ENCODE data around the gene AFM.
"Not testable (repeated sequence)": the region's sequence is repeated elsewhere in the genome, so short reads cannot be mapped to it uniquely, and the experiment has no call there.

AFM gene

DNA sequence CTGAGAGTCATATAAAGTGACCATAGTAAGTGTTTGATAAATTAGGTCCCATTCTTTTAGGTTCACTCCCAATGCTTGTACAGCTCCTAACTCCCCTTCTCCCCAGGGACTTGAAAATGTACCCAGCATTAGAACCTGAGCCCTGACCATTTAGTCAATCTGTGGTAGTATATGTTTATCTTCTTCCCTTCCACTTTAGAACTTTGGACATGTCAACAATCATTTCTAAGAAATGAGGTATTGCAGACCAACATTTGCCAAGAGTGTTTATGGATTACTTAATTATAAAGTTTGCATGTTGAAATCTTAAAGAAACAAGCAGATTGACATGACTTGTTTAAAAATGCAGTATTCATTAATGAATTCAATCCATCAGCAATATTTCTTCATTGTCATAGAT is 26.0 kb downstream of the AFM start:
- DNase-seq (ENCODE audit: low read depth, low spot score), result no peak

DNA sequence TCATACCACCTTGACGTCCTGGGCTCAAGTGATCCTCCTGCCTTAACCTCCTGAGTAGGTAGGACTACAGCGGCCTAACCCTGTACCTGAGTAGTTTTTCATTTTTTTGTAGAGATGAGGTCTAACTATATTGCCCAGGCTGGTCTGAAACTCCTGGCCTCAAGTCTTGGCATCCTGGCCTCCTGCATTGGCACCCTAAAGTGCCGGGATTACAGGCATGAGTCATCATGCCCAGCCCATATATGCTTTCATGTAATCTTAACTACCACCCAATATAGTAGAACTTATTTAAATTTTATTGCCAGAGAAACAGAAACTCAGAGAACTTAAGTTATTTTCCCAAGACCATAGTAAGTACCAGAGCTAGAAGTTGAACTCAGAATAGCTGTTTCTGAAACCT is 27.1 kb downstream of the AFM start:
- DNase-seq (ENCODE audit: low read depth, low spot score), result no peak

- no peak for DNase-seq (ENCODE audit: low read depth, low spot score)
These were observed 36.8 kb downstream of the AFM start for GRCh38 chr4:73518340-73518739.

DNA sequence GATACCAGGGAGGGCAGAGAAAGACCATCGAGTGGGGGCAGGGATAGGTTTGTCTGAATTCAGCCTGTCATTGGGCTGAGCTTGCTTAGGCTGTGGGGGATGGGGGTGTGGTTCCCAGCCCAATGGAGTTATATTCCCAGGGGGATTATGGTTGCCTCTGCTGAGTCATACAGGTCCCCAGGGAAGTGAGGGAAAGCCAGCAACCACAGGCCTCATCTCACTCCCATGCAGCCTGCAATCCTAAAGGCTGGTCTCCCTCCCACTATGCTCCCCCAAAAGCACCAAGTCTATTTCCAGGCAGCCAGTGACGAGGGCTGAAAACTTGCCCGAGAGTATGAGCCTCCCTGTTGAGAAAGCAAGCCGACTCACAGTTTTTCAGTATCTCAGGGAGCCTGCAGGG is 39.3 kb downstream of the AFM start:
- DNase-seq (ENCODE audit: low read depth, low spot score), result peak; percentile 58

- DNase-seq (ENCODE audit: low read depth, low spot score), result no peak
These were observed 41.6 kb downstream of the AFM start for GRCh38 chr4:73523126-73523525.

GRCh38 chr4:73525611-73526010 is 44.1 kb downstream of the AFM start:
- DNase-seq (ENCODE audit: low read depth, low spot score), result no peak

DNA sequence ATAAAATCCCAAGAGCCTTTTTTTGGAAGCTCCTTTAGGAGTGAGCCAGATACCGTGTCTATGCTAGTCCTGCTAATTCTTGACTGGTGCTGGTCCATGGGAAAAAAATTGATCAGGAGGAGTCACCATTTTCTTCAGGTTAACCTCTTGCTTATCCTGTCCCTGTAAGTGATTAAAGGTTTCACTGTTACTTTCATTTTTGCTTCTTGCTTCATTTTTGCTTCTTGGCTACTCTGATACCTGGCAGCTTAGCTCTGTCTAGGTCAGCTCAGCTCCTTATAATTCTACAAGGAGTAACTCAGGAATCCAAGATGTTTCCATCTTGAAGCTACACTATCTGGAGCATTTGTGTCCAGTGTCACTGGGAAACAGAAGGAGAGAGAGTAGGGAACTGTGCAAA is 45.7 kb downstream of the AFM start:
- DNase-seq (ENCODE audit: low read depth, low spot score), result no peak

DNA sequence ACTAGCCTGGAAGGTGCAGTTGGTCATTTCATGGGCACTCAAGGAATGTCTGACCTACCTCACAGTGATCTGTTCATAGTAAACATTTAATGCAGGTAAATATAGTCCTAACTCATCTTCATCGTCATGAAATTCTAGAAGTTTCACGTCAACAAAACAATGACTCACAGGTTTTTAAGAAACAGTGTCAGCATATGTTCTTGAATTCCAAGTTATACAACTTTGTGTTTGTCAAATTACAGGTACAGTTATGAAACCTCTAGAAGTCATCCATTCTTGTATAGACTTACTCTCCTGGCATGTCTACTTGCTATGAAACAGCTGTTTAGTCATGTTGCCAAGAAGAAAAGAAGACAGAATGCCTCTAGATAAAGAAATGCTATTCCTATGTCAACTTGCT is 46.6 kb downstream of the AFM start:
- no peak for DNase-seq (ENCODE audit: low read depth, low spot score)

DNA sequence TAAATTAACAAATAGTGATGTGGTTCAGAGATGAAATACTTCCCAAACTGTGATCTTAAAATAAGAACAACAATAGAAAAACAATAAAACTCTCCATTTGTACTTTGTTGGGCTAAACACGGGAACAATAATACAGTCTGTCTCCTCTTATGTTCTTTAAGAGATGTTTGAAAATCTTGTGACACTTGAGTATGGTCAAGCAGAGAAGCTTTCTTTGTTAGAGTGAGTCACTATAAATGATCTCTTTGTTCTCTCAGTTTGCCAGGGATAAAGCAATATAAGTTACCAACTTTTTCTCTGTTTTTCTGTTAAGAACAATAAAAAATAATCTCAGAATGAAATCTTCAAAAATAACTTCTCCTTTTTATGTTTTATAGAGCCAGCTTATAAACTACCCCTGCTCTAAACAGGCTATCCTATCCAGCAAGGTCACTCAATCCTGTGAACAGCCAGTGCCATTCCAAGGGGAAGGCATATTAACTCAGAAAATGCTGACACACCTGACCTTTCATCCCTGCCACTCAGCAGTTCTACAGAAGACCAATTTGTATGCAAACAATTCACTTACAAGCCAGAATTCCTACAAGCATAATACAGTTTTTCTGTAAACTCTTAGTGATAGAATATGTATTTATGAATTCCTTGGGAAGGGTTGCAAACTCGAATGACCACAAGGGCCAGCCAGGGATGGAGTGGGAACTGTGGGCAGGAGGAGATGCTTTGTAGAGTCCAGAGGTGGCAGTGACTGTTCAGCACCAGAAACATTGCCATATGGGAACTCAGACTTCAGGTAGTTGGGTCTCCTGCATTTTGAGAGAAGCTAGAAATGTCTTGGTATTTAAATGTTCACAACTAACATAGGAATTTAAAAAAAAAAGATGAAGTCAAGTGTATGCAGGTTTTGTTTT is 52.2 kb downstream of the AFM start:
- no peak for DNase-seq (ENCODE audit: low read depth, low spot score)

GRCh38 chr4:73538162-73538561 is 56.6 kb downstream of the AFM start:
- DNase-seq (ENCODE audit: low read depth, low spot score), result no peak

GRCh38 chr4:73539386-73539785 is 57.8 kb downstream of the AFM start:
- DNase-seq (ENCODE audit: low read depth, low spot score), result no peak

DNA sequence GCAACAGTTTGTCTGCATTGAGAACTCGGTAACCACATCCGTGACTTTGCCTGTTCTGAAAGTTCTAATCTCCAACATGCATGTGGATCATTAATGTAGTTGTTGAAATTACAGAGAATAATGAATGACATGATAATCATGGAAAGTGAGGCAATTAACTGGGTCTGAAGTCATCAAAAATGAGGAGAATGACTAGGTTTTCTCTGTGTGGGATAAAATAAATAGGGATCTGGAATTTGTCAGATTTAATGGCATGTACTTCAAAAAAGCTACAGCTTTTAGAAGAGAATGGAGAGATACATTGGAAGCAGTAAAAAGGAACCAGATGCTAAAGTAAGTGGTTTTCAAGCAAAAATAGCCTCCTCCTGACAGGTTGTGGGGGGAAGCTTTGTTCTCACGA is 59.3 kb downstream of the AFM start:
- DNase-seq (ENCODE audit: low read depth, low spot score), result no peak

DNA sequence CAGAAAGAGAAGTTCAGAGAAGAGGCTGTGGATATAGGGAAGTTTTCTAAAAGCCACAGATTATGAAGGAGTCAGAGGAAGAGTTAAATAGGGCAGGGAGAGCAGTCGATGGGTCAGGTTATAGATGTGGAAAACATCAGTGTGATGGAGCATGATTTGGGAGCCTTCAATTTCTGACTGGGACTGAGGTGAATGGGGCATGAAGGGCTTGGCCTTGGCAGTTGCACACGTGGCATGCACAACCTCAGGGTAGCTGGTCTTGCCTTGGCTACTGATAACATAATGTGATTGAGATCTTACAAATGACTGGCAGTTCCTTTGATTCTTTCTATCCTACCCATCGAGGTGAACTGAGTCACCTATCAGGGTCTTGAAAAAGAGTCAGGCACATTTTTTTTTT is 59.7 kb downstream of the AFM start:
- DNase-seq (ENCODE audit: low read depth, low spot score), result no peak

- no peak for DNase-seq (ENCODE audit: low read depth, low spot score)
These were observed 63.1 kb downstream of the AFM start for GRCh38 chr4:73544620-73545019.

GRCh38 chr4:73550865-73551264 is 69.3 kb downstream of the AFM start:
- DNase-seq (ENCODE audit: low read depth, low spot score), result not testable (repeated sequence)

Measured in smooth muscle cell of the brain vasculature (primary cell).